B cell (primary cell): ENCODE data around the gene ANTXR1. TPM values are rescaled to one million over a fixed set of nuclear protein-coding genes. Genes with fewer than 3 reads are reported as not detected.

ENCODE experiments used
- ATAC-seq: fragments of 200-7000 bp; cut with Tn5 transposase; one replicate; pipeline ENCODE4 v1.10.0; 2021; ENCODE audit warnings: low read depth, mild to moderate bottlenecking, moderate number of reproducible peaks, moderate library complexity
- CTCF ChIA-PET: fragments of 350-600 bp; sonication (Branson Sonifier 250); formaldehyde crosslinking; loops from one replicate; lab custom pipeline; 2021; ENCODE audit warnings: antibody characterized with exemption, inconsistent platforms; lab: Charles Lee
- POLR2A ChIA-PET: fragments of 350-600 bp; sonication (Branson Sonifier 250); formaldehyde crosslinking; loops from one replicate; lab custom pipeline; 2021; ENCODE audit warnings: antibody characterized with exemption; lab: Charles Lee
- DNase-seq: peaks from one replicate; pipeline ENCODE4 v3.0.0; 2013
- H2AFZ ChIP-seq: 2 replicates; pipeline ENCODE4 v1.6.1; 2012; ENCODE audit warnings: mild to moderate bottlenecking, low read depth, low read length; ENCODE audit not compliant: insufficient read depth, poor library complexity, severe bottlenecking
- H3K27ac ChIP-seq, 2 donors: 1 replicate in 1 of 2; 2 replicates in 1 of 2; pipeline ENCODE4 v1.5.1; 2012 to 2013; ENCODE audit warnings: low read length in 2 of 2, mild to moderate bottlenecking in 2 of 2, moderate library complexity in 1 of 2
- H3K27me3 ChIP-seq, 4 experiments: fragments of 200-600 bp in 1 of 4; sonication (generic) in 1 of 4; replicated peaks in 1 of 4; 1 replicate in 2 of 4; 2 replicates in 2 of 4; pipeline versions ENCODE4 v1.6.1 to v1.7.0; 2013 to 2016; ENCODE audit warnings: low read length in 3 of 4, mild to moderate bottlenecking in 2 of 4, mixed read lengths in 1 of 4, moderate library complexity in 1 of 4; ENCODE audit not compliant: insufficient read depth in 4 of 4, control insufficient read depth in 3 of 4; ENCODE audit errors: control extremely low read depth in 1 of 4
- H3K36me3 ChIP-seq, 2 experiments: replicated peaks in 1 of 2; 1 replicate in 1 of 2; 2 replicates in 1 of 2; pipeline versions ENCODE4 v1.6.1 to v1.7.1; 2013; ENCODE audit warnings: low read length in 1 of 2; ENCODE audit not compliant: insufficient read depth in 2 of 2, control insufficient read depth in 1 of 2; ENCODE audit errors: control extremely low read depth in 1 of 2, extremely low read depth in 1 of 2
- H3K4me1 ChIP-seq, 2 donors: fragments of 200-600 bp in 1 of 2; sonication (generic) in 1 of 2; 1 replicate in 1 of 2; 2 replicates in 1 of 2; pipeline versions ENCODE4 v1.5.1 to v1.6.1; 2013 to 2017; ENCODE audit warnings: low read length in 2 of 2; ENCODE audit not compliant: control insufficient read depth in 2 of 2, insufficient read depth in 2 of 2
- H3K4me2 ChIP-seq: replicated peaks from 2 replicates; pipeline ENCODE3; 2012; ENCODE audit warnings: mild to moderate bottlenecking, low read depth, low read length; ENCODE audit not compliant: poor library complexity, severe bottlenecking
- H3K4me3 ChIP-seq, 5 experiments: fragments of 200-600 bp in 1 of 5; sonication (generic) in 1 of 5; 1 replicate in 3 of 5; 2 replicates in 2 of 5; pipeline versions ENCODE4 v1.5.1 to v1.7.0; 2011 to 2016; ENCODE audit warnings: low read length in 4 of 5, mild to moderate bottlenecking in 4 of 5, low read depth in 2 of 5, control low read depth in 1 of 5, moderate library complexity in 1 of 5; ENCODE audit not compliant: insufficient read depth in 1 of 5; ENCODE audit errors: control extremely low read depth in 1 of 5, extremely low read depth in 1 of 5
- H3K79me2 ChIP-seq: fragments of 200-600 bp; sonication (generic); one replicate; pipeline ENCODE4 v1.6.0; 2016; ENCODE audit warnings: low read length; ENCODE audit not compliant: control insufficient read depth, insufficient read depth
- H3K9ac ChIP-seq: fragments of 200-600 bp; sonication (generic); 2 replicates; pipeline ENCODE4 v1.6.1; 2017; ENCODE audit warnings: mild to moderate bottlenecking, low read length, moderate library complexity
- H3K9me3 ChIP-seq, 3 donors: one replicate each; pipeline versions ENCODE4 v1.6.1 to v1.7.1; 2013; ENCODE audit warnings: low read length in 2 of 3; ENCODE audit not compliant: control insufficient read depth in 2 of 3, insufficient read depth in 1 of 3; ENCODE audit errors: control extremely low read depth in 1 of 3
- H4K20me1 ChIP-seq: 2 replicates; pipeline ENCODE4 v1.6.0; 2012; ENCODE audit warnings: mild to moderate bottlenecking, low read length; ENCODE audit not compliant: insufficient read depth, control insufficient read depth, poor library complexity, severe bottlenecking
- H3K27ac Mint-ChIP-seq: one replicate; pipeline ENCODE4 v1.8.0; 2021; ENCODE audit warnings: mixed read lengths
- H3K27me3 Mint-ChIP-seq: one replicate; pipeline ENCODE4 v1.8.0; 2021; ENCODE audit warnings: mixed read lengths
- H3K4me1 Mint-ChIP-seq: one replicate; pipeline ENCODE4 v1.8.0; 2021; ENCODE audit warnings: mixed read lengths
- H3K4me3 Mint-ChIP-seq: one replicate; pipeline ENCODE4 v1.8.0; 2021; ENCODE audit warnings: mixed read lengths
- H3K9me3 Mint-ChIP-seq: one replicate; pipeline ENCODE4 v1.8.0; 2022; ENCODE audit warnings: mixed read lengths; ENCODE audit not compliant: insufficient read depth
- CTCF ChIP-seq: fragments of 200-600 bp; IDR thresholded peaks from one replicate; pipeline ENCODE4 v1.8.0; 2022; ENCODE audit warnings: antibody characterized with exemption, mild to moderate bottlenecking
- EZH2 ChIP-seq: IDR thresholded peaks from 2 replicates; pipeline ENCODE4 v1.6.1; 2012; ENCODE audit warnings: borderline replicate concordance, low read depth, mild to moderate bottlenecking, moderate library complexity, low read length; ENCODE audit not compliant: insufficient read depth, poor library complexity, severe bottlenecking
- WGBS: methylation state at CpG from one replicate; pipeline ENCODE4 v1.1.5; 2013; ENCODE audit warnings: missing lambda C conversion rate; ENCODE audit not compliant: insufficient coverage; 5-methylcytosine and 5-hydroxymethylcytosine counted together
- intact Hi-C: fragments of 100-400 bp; cut with micrococcal nuclease; formaldehyde crosslinking; loops from one replicate; pipeline ENCODE4 v1.10.0; 2022
- polyA plus RNA-seq: library from polyadenylated mRNA; depleted of rRNA; stranded (reverse); fragments of >200 nt; gene quantifications from 2 replicates; pipeline ENCODE4 v1.2.3, GENCODE V29; 2012
- total RNA-seq, 2 donors: library from RNA; stranded (reverse); fragments of 120-200 nt in 1 of 2; gene quantifications; 1 replicate in 1 of 2; 2 replicates in 1 of 2; pipeline versions ENCODE4 v1.2.3 to v1.2.4, GENCODE V29; 2013 to 2022

The ANTXR1 gene
- total and polyA plus RNA-seq, 2 donors (not counting 1 experiment from before 2014, with no cell fraction given), result not detected

GRCh38 chr2:68970566-68971265 is 42.3 kb upstream of the ANTXR1 start:
- H3K27ac Mint-ChIP-seq, result no peak overlapping the region
- CTCF ChIA-PET, result no interaction called here
- peaks cover 0 to 1% (median 0%) of the 10 kb centered on the region in 3 donors for H3K9me3 ChIP-seq
- TF ChIP-seq EZH2, result no peak
- TF ChIP-seq CTCF, result no peak
- intact Hi-C loops, result no loop called here
- 100% methylated on average over 1 of the region's 8 CpGs for whole genome bisulfite sequencing
- H3K4me3 Mint-ChIP-seq, result no peak overlapping the region
- no peak overlapping the region for H3K4me2 ChIP-seq
- no peaks in the 10 kb centered on the region for H3K4me1 ChIP-seq
- no peaks in the 10 kb centered on the region for H4K20me1 ChIP-seq
- POLR2A ChIA-PET, result interaction anchor here (0.6 kb wide), 1 partner anchor 1136 kb away, joined by 4 read pairs; no protein-coding TSS in a partner anchor
- DNase-seq (no peak), ATAC-seq (no peak)
- H3K27me3 ChIP-seq, result peaks cover 0 to 9% (median 3%) of the 10 kb centered on the region in 4 experiments
- peaks cover 9% of the 10 kb centered on the region for H3K27me3 Mint-ChIP-seq
- no peak overlapping the region for H3K27ac ChIP-seq
- no peak overlapping the region for H3K9ac ChIP-seq
- H3K79me2 ChIP-seq, result no peaks in the 10 kb centered on the region
- no peaks in the 10 kb centered on the region for H3K36me3 ChIP-seq
- H3K9me3 Mint-ChIP-seq, result no peaks in the 10 kb centered on the region
- no peaks in the 10 kb centered on the region for H3K4me1 Mint-ChIP-seq
- no peak overlapping the region for H2AFZ ChIP-seq
- H3K4me3 ChIP-seq, result no peak overlapping the region

GRCh38 chr2:68971591-68972231 is 41.3 kb upstream of the ANTXR1 start:
- no peak for ATAC-seq
- Mint-ChIP-seq H3K27me3 (peaks cover 9% of the 10 kb centered on the region), H3K4me3 (no peak overlapping the region), H3K4me1 (no peaks in the 10 kb centered on the region), H3K9me3 (no peaks in the 10 kb centered on the region), H3K27ac (no peak overlapping the region)
- Histone ChIP-seq H3K4me2 (no peak overlapping the region), H3K79me2 (no peaks in the 10 kb centered on the region), H2AFZ (no peak overlapping the region), H3K9me3 (peaks cover 0 to 1% (median 0%) of the 10 kb centered on the region in 3 donors), H3K4me3 (no peak overlapping the region), H3K4me1 (no peaks in the 10 kb centered on the region), H4K20me1 (no peaks in the 10 kb centered on the region), H3K27me3 (peaks cover 0 to 9% (median 5%) of the 10 kb centered on the region in 4 experiments), H3K27ac (no peak overlapping the region), H3K9ac (no peak overlapping the region), H3K36me3 (no peaks in the 10 kb centered on the region)
- 89% methylated on average over 2 of the region's 5 CpGs for WGBS
- no peak for DNase-seq
- no peak for TF ChIP-seq EZH2
- no peak for TF ChIP-seq CTCF
- intact Hi-C loops, result no loop called here
- ChIA-PET POLR2A (no interaction called here), CTCF (no interaction called here)
